ENCODE measurements around the gene CCDC136. TPM values are rescaled to one million over a fixed set of nuclear protein-coding genes. Genes with fewer than 3 reads are reported as not detected.

CCDC136 gene
- total RNA-seq, 3 donors from 2014 or later = 6.4 to 9.5 (median 9.4) TPM

DNA sequence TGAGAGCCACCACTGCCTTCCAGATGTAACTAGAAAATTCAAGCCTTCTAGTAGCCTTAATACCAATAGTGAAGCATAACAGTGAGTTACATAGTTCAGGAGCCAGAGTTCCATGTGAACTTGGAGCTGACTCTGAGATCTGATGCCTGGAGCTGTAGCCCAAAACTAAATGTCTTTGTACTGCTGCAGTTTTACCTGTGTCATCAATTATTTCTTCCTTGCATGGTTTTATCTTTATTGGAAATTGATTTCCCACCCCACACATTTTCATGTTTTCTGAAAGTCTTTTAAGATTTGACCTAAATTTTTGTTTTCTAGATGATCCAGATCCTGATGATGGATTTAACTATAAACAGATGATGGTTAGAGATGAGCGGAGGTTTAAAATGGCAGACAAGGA, 33.2 kb upstream of the CCDC136 start:
- DNase-seq (ENCODE audit: low spot score in 2 of 2) = no peak
- TF ChIP-seq, protein P1, sequence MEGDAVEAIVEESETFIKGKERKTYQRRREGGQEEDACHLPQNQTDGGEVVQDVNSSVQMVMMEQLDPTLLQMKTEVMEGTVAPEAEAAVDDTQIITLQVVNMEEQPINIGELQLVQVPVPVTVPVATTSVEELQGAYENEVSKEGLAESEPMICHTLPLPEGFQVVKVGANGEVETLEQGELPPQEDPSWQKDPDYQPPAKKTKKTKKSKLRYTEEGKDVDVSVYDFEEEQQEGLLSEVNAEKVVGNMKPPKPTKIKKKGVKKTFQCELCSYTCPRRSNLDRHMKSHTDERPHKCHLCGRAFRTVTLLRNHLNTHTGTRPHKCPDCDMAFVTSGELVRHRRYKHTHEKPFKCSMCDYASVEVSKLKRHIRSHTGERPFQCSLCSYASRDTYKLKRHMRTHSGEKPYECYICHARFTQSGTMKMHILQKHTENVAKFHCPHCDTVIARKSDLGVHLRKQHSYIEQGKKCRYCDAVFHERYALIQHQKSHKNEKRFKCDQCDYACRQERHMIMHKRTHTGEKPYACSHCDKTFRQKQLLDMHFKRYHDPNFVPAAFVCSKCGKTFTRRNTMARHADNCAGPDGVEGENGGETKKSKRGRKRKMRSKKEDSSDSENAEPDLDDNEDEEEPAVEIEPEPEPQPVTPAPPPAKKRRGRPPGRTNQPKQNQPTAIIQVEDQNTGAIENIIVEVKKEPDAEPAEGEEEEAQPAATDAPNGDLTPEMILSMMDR (IDR thresholded peaks at IDR 0.05) = no peak
- no peak for TF ChIP-seq POLR2A (IDR thresholded peaks at IDR 0.05)
- no peak for TF ChIP-seq POLR2AphosphoS5 (IDR thresholded peaks at IDR 0.05)
- H3K36me3 ChIP-seq = peaks cover 10% of the 10 kb centered on the region
- no peaks in the 10 kb centered on the region for H3K27me3 ChIP-seq
- H3K9me3 ChIP-seq = no peaks in the 10 kb centered on the region
- H3K4me1 ChIP-seq = no peaks in the 10 kb centered on the region
- no peak overlapping the region for H3K4me3 ChIP-seq
- intact Hi-C loops (cut with DNase I; ENCODE audit: low total_unique reads) = no loop called here
- H3K27ac ChIP-seq = no peak overlapping the region

DNA sequence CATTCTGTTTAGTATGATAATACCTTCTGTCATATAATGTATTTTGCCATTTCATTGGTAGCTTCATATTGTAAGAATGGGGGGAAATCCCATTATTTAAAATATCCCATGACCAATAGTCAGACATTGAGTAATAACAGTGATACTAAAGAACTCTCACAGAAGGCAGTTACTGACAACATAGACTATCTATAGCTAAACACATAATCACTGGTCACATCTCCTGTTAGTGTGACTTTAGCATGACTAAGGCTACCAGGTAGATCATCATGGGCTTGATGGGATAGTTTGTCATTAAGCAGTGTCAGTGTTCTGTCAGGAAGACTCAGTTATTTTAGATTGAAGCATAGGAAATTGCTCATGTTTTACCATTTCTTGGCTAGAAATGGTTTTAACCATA, 32.5 kb upstream of the CCDC136 start:
- TF ChIP-seq POLR2A (IDR thresholded peaks at IDR 0.05) (no peak), POLR2AphosphoS5 (IDR thresholded peaks at IDR 0.05) (no peak)
- TF ChIP-seq, protein P1 (IDR thresholded peaks at IDR 0.05) = no peak
- no peak overlapping the region for H3K4me3 ChIP-seq
- intact Hi-C loops (cut with DNase I; ENCODE audit: low total_unique reads) = no loop called here
- no peaks in the 10 kb centered on the region for H3K4me1 ChIP-seq
- H3K27ac ChIP-seq = no peak overlapping the region
- no peaks in the 10 kb centered on the region for H3K27me3 ChIP-seq
- peaks cover 10% of the 10 kb centered on the region for H3K36me3 ChIP-seq
- no peak for DNase-seq (ENCODE audit: low spot score in 2 of 2)
- no peaks in the 10 kb centered on the region for H3K9me3 ChIP-seq

DNA sequence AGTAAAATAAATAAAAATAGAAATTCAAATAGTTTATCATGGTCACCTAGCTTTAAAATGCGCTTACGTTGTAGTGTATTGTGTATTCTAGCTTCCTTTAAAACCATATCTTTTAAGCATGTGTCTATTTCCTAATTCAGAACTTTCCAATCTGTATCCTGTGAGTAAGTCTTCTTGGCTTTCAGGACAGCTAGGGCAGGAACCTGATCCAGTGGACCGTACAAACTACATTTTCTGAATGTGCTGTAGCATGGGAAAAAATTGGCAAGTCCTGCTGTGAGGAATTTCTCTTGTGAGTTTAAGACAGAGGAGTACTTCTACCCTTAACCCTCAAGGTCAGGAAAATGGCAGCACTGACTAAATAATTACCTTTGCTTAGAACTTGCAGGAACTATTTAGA, 28.2 kb upstream of the CCDC136 start:
- TF ChIP-seq POLR2A (IDR thresholded peaks at IDR 0.05) = no peak
- TF ChIP-seq, protein P1 (IDR thresholded peaks at IDR 0.05) = no peak
- no peak for TF ChIP-seq POLR2AphosphoS5 (IDR thresholded peaks at IDR 0.05)
- H3K36me3 ChIP-seq = peaks cover 10% of the 10 kb centered on the region
- DNase-seq (ENCODE audit: low spot score in 2 of 2) = no peak
- H3K4me3 ChIP-seq = no peak overlapping the region
- H3K27me3 ChIP-seq = no peaks in the 10 kb centered on the region
- H3K27ac ChIP-seq = no peak overlapping the region
- no peaks in the 10 kb centered on the region for H3K9me3 ChIP-seq
- no peaks in the 10 kb centered on the region for H3K4me1 ChIP-seq
- intact Hi-C loops (cut with DNase I; ENCODE audit: low total_unique reads) = no loop called here

GRCh38 chr7:128767475-128768110, 24.2 kb upstream of the CCDC136 start:
- intact Hi-C loops (cut with DNase I; ENCODE audit: low total_unique reads) = no loop called here
- Histone ChIP-seq H3K27ac (no peak overlapping the region), H3K27me3 (no peaks in the 10 kb centered on the region), H3K4me1 (no peaks in the 10 kb centered on the region), H3K4me3 (no peak overlapping the region), H3K36me3 (no peaks in the 10 kb centered on the region), H3K9me3 (no peaks in the 10 kb centered on the region)
- DNase-seq (ENCODE audit: low spot score in 2 of 2) = no peak
- TF ChIP-seq, protein P1 (IDR thresholded peaks at IDR 0.05) = no peak
- TF ChIP-seq POLR2AphosphoS5 (IDR thresholded peaks at IDR 0.05) = no peak
- TF ChIP-seq POLR2A (IDR thresholded peaks at IDR 0.05) = no peak

DNA sequence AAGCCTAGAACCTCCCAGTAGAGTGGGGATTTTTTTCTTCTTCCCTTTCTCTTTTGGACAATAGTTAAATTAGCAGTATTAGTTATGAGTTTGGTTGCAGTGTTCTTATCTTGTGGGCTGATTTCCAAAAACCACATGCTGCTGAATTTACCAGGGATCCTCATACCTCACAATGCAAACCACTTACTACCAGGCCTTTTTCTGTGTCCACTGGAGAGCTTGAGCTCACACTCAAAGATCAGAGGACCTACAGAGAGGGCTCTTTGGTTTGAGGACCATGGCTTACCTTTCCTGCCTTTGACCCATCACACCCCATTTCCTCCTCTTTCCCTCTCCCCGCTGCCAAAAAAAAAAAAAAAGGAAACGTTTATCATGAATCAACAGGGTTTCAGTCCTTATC, 21.5 kb upstream of the CCDC136 start:
- Histone ChIP-seq H3K9me3 (no peaks in the 10 kb centered on the region), H3K27me3 (no peaks in the 10 kb centered on the region), H3K36me3 (no peaks in the 10 kb centered on the region), H3K4me3 (no peak overlapping the region), H3K4me1 (no peaks in the 10 kb centered on the region), H3K27ac (no peak overlapping the region)
- DNase-seq (ENCODE audit: low spot score in 2 of 2) = no peak
- intact Hi-C loops (cut with DNase I; ENCODE audit: low total_unique reads) = no loop called here
- TF ChIP-seq, protein P1 (IDR thresholded peaks at IDR 0.05) = no peak
- no peak for TF ChIP-seq POLR2AphosphoS5 (IDR thresholded peaks at IDR 0.05)
- no peak for TF ChIP-seq POLR2A (IDR thresholded peaks at IDR 0.05)

All from breast epithelium (tissue), 4 donors.